DND-41 (cell line): ENCODE data around the gene CENPN.

Experiments
- ATAC-seq: fragments of 200-7000 bp; cut with Tn5 transposase; 3 replicates; pipeline ENCODE4 v1.9.1; 2021; ENCODE audit warnings: low read depth; ENCODE audit not compliant: insufficient read depth
- DNase-seq: peaks from one replicate; pipeline ENCODE4 v3.0.0-alpha.2; 2020
- H2AFZ ChIP-seq: 2 replicates; pipeline ENCODE4 v1.6.0; 2012; ENCODE audit warnings: low read depth, low read length
- H3K27ac ChIP-seq: 2 replicates; pipeline ENCODE4 v1.5.1; 2012; ENCODE audit warnings: low read length, inconsistent platforms
- H3K27me3 ChIP-seq: fragments of 200-600 bp; sonication (generic); 2 replicates; pipeline ENCODE4 v1.6.0; 2012; ENCODE audit warnings: low read length, mild to moderate bottlenecking, inconsistent platforms; ENCODE audit not compliant: insufficient read depth, poor library complexity
- H3K36me3 ChIP-seq: 2 replicates; pipeline ENCODE4 v1.5.1; 2012; ENCODE audit warnings: low read length, inconsistent platforms; ENCODE audit not compliant: insufficient read depth
- H3K4me1 ChIP-seq: 2 replicates; pipeline ENCODE4 v1.5.1; 2012; ENCODE audit warnings: mild to moderate bottlenecking, low read length; ENCODE audit not compliant: insufficient read depth
- H3K4me2 ChIP-seq: 2 replicates; pipeline ENCODE4 v1.6.0; 2012; ENCODE audit warnings: mild to moderate bottlenecking, moderate library complexity, low read length, inconsistent platforms; ENCODE audit not compliant: insufficient read depth
- H3K4me3 ChIP-seq, 2 experiments: fragments of 200-600 bp in 1 of 2; shearing (Covaris generic) in 1 of 2; 2 replicates each; pipeline ENCODE4 v1.5.1; 2012 to 2016; ENCODE audit warnings: inconsistent platforms in 2 of 2, low read length in 2 of 2, mild to moderate bottlenecking in 2 of 2, low read depth in 1 of 2, moderate library complexity in 1 of 2
- H3K79me2 ChIP-seq: 2 replicates; pipeline ENCODE4 v1.6.0; 2012; ENCODE audit warnings: low read length, inconsistent platforms; ENCODE audit not compliant: insufficient read depth
- H3K9ac ChIP-seq: 2 replicates; pipeline ENCODE4 v1.6.0; 2012; ENCODE audit warnings: low read depth, mild to moderate bottlenecking, inconsistent platforms, low read length, moderate library complexity
- H3K9me3 ChIP-seq: 2 replicates; pipeline ENCODE4 v1.5.1; 2012; ENCODE audit warnings: low read length, moderate library complexity, mild to moderate bottlenecking, inconsistent platforms; ENCODE audit not compliant: insufficient read depth, severe bottlenecking
- H4K20me1 ChIP-seq: 2 replicates; pipeline ENCODE4 v1.6.0; 2012; ENCODE audit warnings: low read length; ENCODE audit not compliant: insufficient read depth
- EZH2 ChIP-seq: IDR thresholded peaks from 3 replicates; pipeline ENCODE4 v1.6.1; 2012; ENCODE audit warnings: borderline replicate concordance, low read depth, mild to moderate bottlenecking, moderate library complexity, low read length, inconsistent platforms; ENCODE audit not compliant: severe bottlenecking
- TF ChIP-seq, protein P1 (sequence below): IDR thresholded peaks from 2 replicates; pipeline ENCODE4 v1.5.1; 2012; ENCODE audit warnings: borderline replicate concordance, low read length, moderate library complexity, mild to moderate bottlenecking; ENCODE audit not compliant: poor library complexity, severe bottlenecking; ENCODE audit errors: extremely low read depth

Gene CENPN

DNA sequence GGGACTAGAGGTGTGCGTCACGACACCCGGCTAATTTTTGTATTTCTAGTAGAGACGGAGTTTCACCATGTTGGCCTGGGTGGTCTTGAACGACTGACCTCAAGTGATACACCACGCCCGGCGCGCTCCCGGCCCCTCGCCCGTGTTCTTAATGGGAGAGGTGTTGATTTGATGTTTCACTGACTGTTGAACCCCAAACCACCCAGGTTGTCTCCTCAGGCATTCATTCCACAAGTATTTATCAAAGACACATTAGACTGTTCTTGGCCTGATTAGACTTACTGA is 1.4 kb downstream of the CENPN start:
- TF ChIP-seq, protein P1, sequence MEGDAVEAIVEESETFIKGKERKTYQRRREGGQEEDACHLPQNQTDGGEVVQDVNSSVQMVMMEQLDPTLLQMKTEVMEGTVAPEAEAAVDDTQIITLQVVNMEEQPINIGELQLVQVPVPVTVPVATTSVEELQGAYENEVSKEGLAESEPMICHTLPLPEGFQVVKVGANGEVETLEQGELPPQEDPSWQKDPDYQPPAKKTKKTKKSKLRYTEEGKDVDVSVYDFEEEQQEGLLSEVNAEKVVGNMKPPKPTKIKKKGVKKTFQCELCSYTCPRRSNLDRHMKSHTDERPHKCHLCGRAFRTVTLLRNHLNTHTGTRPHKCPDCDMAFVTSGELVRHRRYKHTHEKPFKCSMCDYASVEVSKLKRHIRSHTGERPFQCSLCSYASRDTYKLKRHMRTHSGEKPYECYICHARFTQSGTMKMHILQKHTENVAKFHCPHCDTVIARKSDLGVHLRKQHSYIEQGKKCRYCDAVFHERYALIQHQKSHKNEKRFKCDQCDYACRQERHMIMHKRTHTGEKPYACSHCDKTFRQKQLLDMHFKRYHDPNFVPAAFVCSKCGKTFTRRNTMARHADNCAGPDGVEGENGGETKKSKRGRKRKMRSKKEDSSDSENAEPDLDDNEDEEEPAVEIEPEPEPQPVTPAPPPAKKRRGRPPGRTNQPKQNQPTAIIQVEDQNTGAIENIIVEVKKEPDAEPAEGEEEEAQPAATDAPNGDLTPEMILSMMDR = no peak
- peaks cover 63% of the 10 kb centered on the region for H4K20me1 ChIP-seq
- H3K27me3 ChIP-seq = no peaks in the 10 kb centered on the region
- H3K36me3 ChIP-seq = peaks cover 51% of the 10 kb centered on the region
- DNase-seq = no peak
- no peaks in the 10 kb centered on the region for H3K9me3 ChIP-seq
- H3K79me2 ChIP-seq = peaks cover 91% of the 10 kb centered on the region
- H2AFZ ChIP-seq = no peak overlapping the region
- peak overlapping the region; percentile 87 for H3K4me2 ChIP-seq
- ATAC-seq = no peak
- H3K27ac ChIP-seq = no peak overlapping the region; the same call in 1 of the 2 replicates
- H3K4me3 ChIP-seq = peak overlapping the region; percentile 65 to 89; a peak in 3 of 4 replicates
- H3K4me1 ChIP-seq = peaks cover 48% of the 10 kb centered on the region
- peak overlapping the region; percentile 72 for H3K9ac ChIP-seq

DNA sequence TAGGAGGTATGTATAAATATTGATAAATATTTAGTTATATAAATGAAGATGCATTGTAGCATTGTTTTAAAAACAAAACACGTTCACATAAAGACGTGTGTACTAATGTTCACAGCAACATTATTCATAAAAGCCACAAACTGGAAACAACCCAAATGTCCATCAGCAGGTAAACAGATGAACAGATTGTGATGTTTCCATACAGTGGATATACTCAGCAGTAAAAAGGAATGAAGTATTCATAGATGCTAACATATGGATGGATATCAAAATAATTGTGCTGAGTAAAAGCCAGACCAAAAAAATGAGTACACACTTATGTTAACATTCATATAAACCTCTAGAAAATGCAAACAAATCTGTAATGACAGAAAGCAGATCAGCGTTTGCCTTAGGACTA is 6.0 kb downstream of the CENPN start:
- DNase-seq (no peak), ATAC-seq (no peak)
- H3K9me3 ChIP-seq = no peaks in the 10 kb centered on the region
- peaks cover 57% of the 10 kb centered on the region for H4K20me1 ChIP-seq
- no peak overlapping the region for H2AFZ ChIP-seq
- H3K9ac ChIP-seq = no peak overlapping the region
- no peaks in the 10 kb centered on the region for H3K27me3 ChIP-seq
- H3K4me2 ChIP-seq = no peak overlapping the region
- H3K36me3 ChIP-seq = peaks cover 96% of the 10 kb centered on the region
- no peak overlapping the region for H3K27ac ChIP-seq
- TF ChIP-seq EZH2 = no peak
- TF ChIP-seq, protein P1 = no peak
- peaks cover 61% of the 10 kb centered on the region for H3K79me2 ChIP-seq
- no peak overlapping the region for H3K4me3 ChIP-seq
- H3K4me1 ChIP-seq = peaks cover 22% of the 10 kb centered on the region

DNA sequence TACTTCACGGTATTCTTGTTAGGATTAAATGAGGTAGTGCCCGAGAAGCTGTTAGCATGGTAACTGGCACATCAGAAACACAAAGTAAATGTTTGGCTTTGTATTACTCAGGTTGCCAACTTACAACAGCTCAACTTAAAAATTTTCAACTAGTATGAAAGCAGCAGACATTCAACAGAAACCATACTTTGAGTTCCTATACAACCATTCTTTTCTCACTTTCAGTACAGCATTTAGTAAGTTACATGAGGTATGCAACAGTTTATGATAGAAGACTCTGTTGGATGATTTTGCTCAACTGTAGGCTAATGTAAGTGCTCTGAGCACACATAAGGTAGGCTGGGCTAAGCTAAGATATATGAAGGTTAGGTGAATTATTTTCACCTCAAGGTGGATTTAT is 7.7 kb downstream of the CENPN start:
- no peak for ATAC-seq

More for the DNA sequence above, 7.7 kb downstream of the CENPN start:
- Histone ChIP-seq H3K27ac (no peak overlapping the region), H3K36me3 (peaks cover 100% of the 10 kb centered on the region), H3K79me2 (peaks cover 44% of the 10 kb centered on the region), H3K27me3 (no peaks in the 10 kb centered on the region), H3K4me3 (no peak overlapping the region), H4K20me1 (peaks cover 40% of the 10 kb centered on the region), H2AFZ (no peak overlapping the region), H3K4me1 (peaks cover 5% of the 10 kb centered on the region), H3K4me2 (no peak overlapping the region), H3K9ac (no peak overlapping the region), H3K9me3 (no peaks in the 10 kb centered on the region)
- no peak for DNase-seq
- no peak for TF ChIP-seq EZH2
- TF ChIP-seq, protein P1 = no peak
